MM.1S (cell line): ENCODE data around the gene LKAAEAR1.

ENCODE experiments used
- EZH2phosphoT487 ChIP-seq: fragments of 300-600 bp; sonication (generic); IDR thresholded peaks from 2 replicates; pipeline ENCODE4 v1.6.1; 2018; ENCODE audit warnings: antibody characterized with exemption, low read length
- TF ChIP-seq, protein P1 (sequence below): fragments of 300-600 bp; sonication (generic); IDR thresholded peaks from 2 replicates; pipeline ENCODE4 v1.5.1; 2016; ENCODE audit warnings: antibody characterized with exemption, low read length, mixed read lengths

DNA sequence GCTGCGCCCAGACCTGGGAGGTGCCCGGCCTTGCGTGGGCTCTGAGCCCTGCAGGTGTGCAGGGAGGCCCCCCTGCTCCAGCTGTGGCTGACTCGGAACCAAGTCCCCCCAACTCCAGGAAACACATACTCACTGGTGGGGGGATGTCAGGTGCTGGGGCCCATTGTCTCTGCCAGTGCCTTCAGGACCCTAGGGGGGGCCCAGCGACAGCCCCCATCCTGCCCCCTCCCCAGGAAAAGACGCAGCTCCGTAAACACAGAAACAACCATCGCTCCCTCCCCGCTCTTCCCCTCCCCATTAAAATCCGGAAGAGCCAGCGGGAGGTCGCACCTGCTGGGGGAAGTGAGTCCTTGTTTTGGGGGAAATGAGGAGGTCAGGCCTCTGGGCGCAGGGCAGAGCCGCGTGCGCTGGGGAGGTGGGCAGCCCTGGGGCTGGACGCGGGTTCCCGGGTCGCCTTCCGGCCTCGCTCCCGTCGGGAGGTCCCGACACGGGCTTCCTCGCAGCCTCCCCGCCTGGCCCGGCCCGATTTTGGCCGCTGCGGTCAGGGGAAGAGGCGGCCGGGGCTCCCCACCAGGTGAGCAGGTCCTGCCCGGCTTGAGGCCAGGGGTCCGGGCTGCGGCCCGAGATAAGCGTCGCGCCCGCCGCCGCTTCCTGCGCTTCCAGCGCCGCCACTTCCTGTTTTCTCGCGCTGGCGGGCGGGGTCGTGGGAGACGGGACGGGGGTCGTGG, 42.0 kb downstream of the LKAAEAR1 start:
- TF ChIP-seq, protein P1, sequence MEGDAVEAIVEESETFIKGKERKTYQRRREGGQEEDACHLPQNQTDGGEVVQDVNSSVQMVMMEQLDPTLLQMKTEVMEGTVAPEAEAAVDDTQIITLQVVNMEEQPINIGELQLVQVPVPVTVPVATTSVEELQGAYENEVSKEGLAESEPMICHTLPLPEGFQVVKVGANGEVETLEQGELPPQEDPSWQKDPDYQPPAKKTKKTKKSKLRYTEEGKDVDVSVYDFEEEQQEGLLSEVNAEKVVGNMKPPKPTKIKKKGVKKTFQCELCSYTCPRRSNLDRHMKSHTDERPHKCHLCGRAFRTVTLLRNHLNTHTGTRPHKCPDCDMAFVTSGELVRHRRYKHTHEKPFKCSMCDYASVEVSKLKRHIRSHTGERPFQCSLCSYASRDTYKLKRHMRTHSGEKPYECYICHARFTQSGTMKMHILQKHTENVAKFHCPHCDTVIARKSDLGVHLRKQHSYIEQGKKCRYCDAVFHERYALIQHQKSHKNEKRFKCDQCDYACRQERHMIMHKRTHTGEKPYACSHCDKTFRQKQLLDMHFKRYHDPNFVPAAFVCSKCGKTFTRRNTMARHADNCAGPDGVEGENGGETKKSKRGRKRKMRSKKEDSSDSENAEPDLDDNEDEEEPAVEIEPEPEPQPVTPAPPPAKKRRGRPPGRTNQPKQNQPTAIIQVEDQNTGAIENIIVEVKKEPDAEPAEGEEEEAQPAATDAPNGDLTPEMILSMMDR, result no peak
- TF ChIP-seq EZH2phosphoT487, result no peak
